NCI-H1417 (cell line): ENCODE results near the gene OR52B6.
A peak's percentile ranks its signal among the peaks of the same experiment; 100 is the strongest.
"Not testable (repeated sequence)": the region's sequence is repeated elsewhere in the genome, so short reads cannot be mapped to it uniquely, and the experiment has no call there.

Experiments used
- DNase-seq, 3 experiments: peaks; one replicate each; lab custom pipeline; 2025; lab: John Stamatoyannopoulos, UW

Gene OR52B6

DNA sequence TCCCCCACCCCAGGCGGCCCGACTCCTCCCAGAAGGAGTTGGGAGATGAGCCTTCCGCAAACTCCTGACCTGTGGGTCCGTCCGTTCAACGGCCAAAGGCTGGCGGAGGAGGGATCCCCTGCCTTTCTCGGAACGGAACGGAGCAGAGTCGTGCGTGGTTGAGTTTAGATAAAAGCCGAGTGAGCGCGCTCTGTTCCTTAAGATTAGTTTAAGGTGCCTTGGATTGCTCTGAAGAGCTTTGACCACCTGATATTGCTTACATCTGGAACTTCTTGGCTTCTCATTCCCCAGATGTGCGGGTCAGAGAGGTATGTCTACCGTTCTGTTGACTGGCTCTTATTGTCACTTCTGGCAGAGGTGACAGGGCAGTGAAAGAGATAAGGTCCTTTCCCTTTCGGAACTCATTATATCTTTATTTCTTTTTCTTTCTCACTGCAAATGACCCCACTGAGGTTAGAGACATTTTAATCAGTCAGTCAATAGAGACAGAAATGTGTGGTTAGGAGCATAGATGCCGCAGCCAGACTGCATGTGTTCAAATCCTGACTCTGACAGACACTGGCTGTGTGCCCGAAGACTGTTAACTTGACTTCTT lies 16.0 kb downstream of the OR52B6 start, which contains the start of gene TRIM6:
TSS of gene TRIM6 (plus strand) at position 31 of the 595 bp plus-strand sequence. CDS start at position 292, 261 bp downstream.
- no peak for DNase-seq

DNA sequence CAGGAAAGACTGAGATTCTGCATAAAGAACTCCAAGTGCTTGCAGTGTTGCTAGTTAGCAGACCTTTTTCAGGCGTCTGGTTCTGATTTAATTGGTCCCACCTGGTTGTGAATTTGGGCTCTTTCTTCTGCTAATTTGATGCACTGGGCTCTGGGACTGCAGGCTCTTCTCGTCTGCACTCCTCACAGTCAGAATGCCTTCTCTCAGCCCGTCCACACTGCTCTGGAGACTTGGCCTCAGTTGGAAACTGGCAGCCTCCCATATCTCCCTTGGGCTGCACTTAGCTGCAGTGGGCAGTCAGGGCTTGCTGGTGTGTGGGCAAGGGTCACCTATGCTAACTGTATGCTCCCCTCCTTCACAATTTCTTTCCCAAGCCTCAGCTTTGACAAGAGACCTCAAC lies 17.3 kb downstream of the OR52B6 start:
- no peak for DNase-seq

DNA sequence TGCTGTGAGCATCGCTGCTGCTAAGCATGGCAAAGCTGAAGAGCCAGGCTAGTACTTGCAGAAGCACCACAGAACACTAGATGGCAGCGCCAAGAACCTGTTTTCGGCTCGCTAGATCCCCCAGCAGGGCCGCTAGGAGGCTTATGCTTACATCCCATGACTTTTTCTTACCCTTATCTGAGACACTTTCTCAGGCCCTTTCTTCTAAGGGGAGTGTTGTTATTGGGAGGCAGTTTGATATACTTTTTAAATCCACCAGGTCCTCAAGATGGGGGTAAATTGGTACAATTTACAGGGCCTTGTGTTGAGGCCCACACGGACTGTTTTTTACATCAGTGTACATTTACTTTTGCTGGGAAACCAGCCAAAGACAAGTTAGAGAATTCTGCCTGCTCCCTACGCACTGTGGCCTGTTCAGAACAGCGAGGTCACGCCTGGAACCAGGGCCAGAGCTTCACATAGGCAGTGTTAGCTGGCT lies 19.7 kb downstream of the OR52B6 start:
- peak in 1 of 3 experiments; percentile 20 for DNase-seq

DNA sequence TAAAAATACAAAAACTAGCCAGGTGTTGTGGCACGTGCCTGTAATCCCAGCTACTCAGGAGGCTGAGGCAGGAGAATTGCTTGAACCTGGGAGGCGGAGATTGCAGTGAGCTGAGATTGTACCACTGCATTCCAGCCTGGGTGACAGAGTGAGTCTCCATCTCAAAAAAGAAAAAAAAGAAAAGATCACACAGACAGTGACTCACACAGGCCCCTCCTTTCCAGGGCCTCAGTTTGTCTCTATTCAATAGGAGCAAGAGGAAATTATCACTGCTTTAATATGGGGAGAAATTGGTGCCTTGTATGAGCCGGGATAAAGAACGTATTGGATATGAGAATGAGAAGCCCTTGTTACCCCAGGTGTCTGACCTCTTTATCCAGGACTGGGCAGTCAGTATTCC lies 22.1 kb downstream of the OR52B6 start:
- DNase-seq: not testable (repeated sequence)

DNA sequence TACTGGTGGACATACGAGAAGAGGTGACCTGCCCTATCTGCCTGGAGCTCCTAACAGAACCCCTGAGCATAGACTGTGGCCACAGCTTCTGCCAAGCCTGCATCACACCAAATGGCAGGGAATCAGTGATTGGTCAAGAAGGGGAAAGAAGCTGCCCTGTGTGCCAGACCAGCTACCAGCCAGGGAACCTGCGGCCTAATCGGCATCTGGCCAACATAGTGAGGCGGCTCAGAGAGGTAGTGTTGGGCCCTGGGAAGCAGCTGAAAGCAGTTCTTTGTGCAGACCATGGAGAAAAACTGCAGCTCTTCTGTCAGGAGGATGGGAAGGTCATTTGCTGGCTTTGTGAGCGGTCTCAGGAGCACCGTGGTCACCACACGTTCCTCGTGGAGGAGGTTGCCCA lies 22.6 kb downstream of the OR52B6 start:
- DNase-seq: no peak

DNA sequence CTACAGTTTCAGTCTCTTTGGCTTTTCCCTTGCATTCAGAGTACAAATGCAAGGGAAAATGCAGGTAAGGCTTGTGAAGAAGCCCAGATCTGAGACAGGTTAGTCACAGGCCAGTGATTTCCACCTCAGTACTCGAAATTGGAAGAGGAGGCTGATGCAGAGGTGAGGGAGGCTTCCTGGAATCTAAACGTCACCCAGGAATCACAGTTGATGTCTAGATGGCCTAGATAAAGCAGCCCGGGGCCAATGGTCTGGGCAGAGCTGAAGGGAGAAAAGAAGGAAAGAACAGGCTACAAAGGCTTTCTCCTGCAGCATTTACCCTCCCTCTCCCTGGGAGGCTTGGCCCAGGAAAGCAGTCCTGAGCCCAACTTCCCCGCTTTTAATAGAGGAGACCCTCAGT lies 24.2 kb downstream of the OR52B6 start:
- DNase-seq: no peak

DNA sequence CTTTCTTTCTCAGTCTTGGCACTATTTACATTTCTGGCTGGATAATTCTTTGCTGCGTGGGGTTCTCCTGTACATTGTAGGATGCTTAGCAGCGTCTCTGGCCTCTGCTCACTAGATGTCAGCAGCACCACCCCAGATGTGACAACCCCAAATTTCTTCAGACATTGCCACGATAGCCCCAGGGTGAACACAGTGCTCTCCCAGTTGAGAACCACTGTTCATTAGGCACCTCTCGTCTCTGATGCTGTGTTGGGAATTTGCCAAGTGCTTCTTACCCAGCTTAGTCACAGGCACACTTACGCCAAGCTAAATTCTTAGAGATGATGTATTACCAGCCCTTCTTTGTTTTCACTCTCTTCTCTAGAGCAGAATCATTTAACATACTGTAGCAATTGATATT lies 25.2 kb downstream of the OR52B6 start:
- DNase-seq: no peak

DNA sequence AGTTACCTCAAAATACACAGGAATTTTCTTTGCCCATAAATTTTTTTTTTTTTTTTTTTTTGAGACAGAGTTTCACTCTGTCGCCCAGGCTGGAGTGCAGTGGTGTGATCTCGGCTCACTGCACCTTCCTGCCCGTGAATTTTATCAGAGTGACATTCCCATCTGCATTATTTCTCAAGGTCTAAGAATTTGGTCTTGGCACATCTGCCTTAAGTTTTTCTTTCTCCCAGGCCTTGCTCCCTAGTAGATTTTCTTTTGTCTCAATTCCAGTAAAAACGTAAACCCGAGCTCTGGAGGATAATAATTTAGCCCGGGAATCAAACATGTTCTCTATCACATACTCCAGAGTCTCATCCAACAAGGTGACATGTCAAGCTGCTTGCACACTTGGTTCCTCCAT lies 28.1 kb downstream of the OR52B6 start:
- no peak for DNase-seq

DNA sequence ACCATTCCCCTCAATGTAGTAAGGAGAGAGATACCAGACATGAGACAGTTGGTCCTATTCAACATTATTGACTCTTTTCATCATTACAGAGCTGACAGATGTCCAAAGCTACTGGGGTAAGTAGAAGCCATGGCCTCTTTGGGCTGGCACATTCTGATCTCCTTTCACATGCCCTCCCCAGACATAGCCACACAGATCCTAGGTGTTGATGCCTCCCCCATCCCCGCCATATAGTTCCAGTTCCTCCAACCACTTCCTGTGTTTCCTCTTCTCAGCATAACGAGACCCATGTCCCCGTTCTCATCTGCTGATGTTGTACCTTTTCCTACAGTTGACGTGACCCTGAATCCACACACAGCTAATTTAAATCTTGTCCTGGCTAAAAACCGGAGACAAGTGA lies 29.8 kb downstream of the OR52B6 start:
- no peak for DNase-seq

DNA sequence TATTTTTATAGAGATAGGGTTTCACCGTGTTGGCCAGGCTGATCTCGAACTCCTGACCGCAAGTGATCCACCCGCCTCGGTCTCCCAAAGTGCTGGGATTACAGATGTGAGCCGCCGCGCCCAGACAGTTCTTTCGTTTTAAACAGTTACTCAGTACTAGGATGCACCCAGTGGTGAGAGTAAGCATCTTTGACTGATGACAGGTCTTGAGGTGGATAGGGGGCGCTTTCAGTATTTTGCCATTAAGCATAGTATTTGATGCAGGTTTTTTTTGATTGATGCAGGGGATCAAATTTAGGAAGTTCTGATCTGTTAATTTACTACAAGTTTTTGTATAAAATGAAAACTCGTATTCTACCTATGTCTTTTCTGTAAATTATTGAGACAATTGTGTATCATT lies 30.9 kb downstream of the OR52B6 start:
- no peak for DNase-seq

DNA sequence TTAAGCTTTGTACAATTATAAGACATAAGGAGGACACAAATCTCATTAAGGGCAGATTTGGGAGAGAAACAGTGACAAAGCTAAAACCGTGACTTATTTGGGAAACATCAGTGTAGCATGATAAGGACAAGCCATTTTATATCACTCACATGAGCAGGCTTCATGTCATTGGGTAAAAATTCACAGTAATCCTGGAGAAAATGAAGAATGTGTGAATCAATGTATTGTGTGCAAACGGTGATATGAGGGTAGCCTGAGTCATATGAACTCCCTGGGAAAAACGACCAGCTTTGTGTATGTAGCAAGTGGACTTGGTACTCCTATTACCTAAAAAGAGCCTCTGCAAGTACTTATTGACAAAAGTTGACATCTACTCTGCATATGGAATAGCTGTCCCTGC lies 38.1 kb downstream of the OR52B6 start:
- no peak for DNase-seq

DNA sequence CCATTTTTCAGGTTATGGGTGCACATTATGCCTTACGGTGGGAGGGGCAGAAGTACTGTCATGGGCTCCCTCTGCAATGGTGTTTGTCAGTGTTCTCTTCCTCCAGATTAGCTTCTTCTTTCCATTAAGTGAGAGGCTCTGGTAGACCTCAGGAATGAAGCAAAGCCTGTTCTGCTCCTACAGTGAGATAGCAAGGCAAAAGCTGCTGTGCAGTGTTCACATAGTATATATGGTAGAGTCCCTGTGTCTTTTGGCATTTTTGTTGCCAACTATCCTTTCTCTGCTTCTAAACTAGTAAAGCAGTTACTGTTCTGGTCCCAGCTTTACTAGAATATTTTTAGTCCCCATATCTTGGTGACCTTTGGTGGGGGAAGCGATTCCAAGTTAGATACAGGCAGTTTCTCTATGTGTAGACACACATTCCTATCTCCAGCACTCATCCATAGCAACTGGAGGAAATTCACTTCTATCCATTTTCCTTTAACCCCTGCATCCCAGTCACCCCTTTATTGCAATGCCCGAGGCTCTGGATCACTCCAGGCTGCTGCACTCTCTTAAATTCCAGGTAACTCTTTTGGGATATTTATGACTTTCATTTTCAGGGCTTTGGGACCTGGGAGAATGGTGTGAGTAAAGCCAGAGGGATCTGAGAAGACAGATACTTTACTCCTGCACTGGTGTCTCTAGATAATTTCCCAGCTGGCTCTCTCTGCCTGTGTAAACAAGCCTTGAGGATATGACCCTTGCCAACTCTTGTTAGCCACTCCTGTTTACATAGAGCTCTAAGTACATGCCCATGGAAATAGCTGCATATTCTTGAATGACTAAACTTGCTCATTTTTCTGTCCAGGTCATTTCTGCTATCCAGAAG lies 40.2 kb downstream of the OR52B6 start:
- peak in 1 of 3 experiments; percentile 1 for DNase-seq

DNA sequence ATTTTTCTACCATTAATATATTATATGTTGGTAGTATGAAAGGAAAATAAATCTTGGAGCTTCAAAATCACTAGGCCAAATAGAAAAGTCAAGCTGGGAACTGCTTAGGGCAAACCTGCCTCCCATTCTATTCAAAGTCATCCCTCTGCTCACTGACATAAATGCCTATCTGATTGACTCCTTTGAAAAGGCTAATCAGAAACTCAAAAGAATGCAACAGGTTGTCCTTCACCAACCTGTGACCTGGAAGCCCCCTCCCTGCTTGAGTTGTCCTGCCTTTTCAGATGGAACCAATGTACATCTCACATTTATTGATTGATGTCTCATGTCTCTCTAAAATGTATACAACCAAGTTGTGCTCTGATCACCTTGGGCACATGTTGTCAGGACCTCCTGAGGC lies 40.9 kb downstream of the OR52B6 start:
- no peak for DNase-seq

DNA sequence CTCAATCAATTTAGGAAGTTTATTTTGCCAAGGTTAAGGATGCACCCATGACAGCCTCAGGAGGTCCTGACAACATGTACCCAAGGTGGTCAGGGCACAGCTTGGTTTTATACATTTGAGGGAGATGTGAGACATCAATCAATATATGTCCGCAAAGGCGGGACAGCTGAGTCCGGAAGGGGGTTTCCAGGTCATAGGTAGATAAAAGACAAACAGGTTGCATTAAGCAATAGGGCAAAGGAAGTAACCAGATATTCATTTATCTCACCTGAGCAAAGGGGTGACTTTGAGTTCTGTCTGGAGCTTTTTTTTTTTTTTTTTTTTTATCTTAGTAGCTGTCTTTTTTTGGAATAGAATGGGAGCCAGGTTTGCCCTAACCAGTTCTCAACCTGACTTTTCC lies 42.1 kb downstream of the OR52B6 start:
- DNase-seq: no peak

DNA sequence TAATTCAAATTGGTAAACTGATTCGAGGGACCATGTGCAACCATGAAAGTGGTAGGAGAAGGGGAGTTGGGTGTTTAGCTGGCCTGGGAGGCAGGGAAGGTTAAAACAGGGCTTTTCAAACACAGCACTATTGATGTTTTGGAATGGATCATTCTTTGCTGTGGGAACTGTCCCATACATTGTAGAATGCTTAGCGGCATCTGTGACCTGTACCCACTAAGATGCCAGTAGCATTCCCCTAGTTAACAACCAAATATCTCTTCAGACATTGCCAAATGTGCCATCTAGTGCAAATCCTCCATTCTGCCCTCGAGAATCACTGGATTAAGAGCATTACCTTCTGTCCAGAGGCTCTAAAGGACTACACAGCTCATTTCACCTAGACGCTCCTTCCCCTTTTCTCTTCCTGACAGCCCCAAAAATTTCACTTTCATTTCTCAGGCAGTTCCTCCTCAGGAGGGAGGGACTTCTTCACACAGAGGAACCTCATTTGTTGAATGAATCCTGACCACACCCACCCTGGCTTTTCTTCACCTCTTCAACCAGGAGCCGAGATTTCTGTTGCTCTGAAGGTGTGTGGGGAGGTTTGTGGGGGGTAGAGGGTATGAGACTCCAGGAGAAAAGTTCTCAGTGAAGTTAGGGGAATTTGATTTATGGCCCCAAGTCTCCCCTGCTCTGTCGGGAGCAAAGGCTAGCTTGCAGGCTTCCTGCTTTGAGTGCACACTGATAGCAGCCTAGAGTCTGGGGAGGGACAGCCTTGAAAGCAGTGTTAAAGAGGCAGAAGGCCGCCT lies 44.0 kb downstream of the OR52B6 start, which contains the start of gene TRIM34:
TSS of gene TRIM34 (plus strand) at position 513 of the 791 bp plus-strand sequence. CDS start 7,331 bp downstream, outside the sequence.
- no peak for DNase-seq

DNA sequence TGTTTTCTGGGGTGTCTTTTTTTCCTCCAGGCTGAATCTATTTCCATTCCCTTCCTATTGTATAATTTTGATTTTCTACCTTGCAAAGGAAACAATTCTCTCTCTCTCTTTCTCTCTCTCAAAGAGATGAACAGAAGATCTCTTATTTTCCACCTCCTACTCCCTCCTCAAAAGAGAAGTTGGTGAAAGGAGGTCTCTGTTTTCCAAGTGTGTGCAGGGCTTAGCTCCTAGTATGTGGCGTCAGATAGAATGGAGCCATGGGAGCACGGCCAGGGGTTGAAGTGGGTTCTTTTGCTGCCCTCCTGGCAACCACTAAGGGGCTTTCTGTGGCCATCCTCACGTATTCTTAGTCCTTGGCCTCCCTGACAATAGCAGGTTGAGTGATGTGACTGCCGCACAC lies 44.6 kb downstream of the OR52B6 start:
- DNase-seq: no peak

DNA sequence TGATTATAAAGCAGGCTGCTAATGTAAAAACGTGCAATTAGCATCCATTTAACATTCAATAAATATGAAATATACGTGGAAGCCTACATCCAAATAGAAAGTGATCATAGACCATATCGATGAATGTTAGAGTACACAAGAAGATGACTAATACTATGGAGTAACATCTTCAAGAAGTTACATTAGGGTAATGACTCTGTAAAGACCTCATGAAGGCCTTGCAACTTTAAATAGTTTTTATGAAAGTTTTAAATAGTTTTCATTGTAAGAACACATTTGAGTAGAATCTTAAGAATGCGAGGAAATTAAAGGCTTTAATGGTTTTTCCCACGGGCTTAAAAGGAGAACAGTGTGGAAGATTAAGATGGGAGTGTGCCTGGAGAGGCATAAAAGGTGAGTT lies 45.5 kb downstream of the OR52B6 start:
- DNase-seq: no peak

DNA sequence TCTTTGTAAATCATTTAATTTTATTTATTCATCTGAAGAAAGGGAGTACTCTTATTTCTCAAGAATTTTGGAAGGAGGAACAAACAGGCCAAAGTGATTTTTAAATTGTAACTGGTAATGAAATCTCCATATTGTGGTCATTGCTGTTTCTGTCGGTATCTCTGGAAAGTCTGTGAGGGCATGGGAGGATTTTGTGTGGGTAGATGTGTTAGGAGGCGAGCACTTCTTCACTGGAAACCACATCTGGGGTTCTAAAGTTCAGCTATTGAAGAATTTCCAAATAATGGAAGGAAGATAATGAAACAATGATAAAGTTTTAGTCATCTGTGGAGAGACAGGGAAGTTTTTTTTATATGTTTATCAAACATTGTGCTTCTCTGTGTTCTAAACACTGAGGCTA lies 50.7 kb downstream of the OR52B6 start:
- DNase-seq: no peak
